Mucosa of descending colon (tissue), 3 donors: ENCODE data around the gene AGXT2. TPM values are rescaled to one million over a fixed set of nuclear protein-coding genes. Genes with fewer than 3 reads are reported as not detected.

ENCODE experiments used
- ATAC-seq: fragments of 200-7000 bp; cut with Tn5 transposase; one replicate; pipeline ENCODE4 v1.9.1; 2020; ENCODE audit warnings: mild to moderate bottlenecking, moderate library complexity
- DNase-seq, 3 donors: peaks; one replicate each; pipeline ENCODE4 v3.0.0-alpha.2; 2020
- H3K36me3 ChIP-seq: fragments of 200-600 bp; one replicate; pipeline ENCODE4 v1.8.0; 2021; ENCODE audit warnings: low read depth, mild to moderate bottlenecking
- H3K4me1 ChIP-seq: fragments of 200-600 bp; one replicate; pipeline ENCODE4 v1.8.0; 2021; ENCODE audit warnings: low read depth, mild to moderate bottlenecking
- H3K4me3 ChIP-seq: fragments of 200-600 bp; one replicate; pipeline ENCODE4 v1.8.0; 2021; ENCODE audit warnings: mild to moderate bottlenecking
- H3K9me3 ChIP-seq: fragments of 200-600 bp; one replicate; pipeline ENCODE4 v1.8.0; 2021; ENCODE audit warnings: mild to moderate bottlenecking
- intact Hi-C, 2 donors: fragments of 100-400 bp; cut with DNase I in 1 of 2; cut with micrococcal nuclease in 1 of 2; formaldehyde crosslinking; loops; one replicate each; pipeline versions ENCODE4 v1.11.0 to v1.11.1; 2022; cut with DNase I, micrococcal nuclease
- total RNA-seq, 3 donors: library from RNA; stranded (reverse); fragmentation: NEBNext Ultra II Directional in 2 of 3; extraction: Animal tissue kit (Norgen Biotek cat#: 25700) in 2 of 3; gene quantifications; one replicate each; pipeline versions ENCODE4 v1.2.1 to v1.2.4, GENCODE V29; 2021 to 2023
- TF ChIP-seq, protein P1 (sequence below): fragments of 200-600 bp; IDR thresholded peaks from one replicate; pipeline ENCODE4 v1.8.0; 2022; ENCODE audit warnings: antibody characterized with exemption, mild to moderate bottlenecking
- donor health status: DM: no; HTN: no; CAD: no; lungs with moderate emphysema.
- donor health status: DM: no; HTN: no; CAD: no.
- donor health status: DM: no; HTN: yes; CAD: no.

Gene AGXT2
- total RNA-seq, 3 donors from 2014 or later, result not detected

DNA sequence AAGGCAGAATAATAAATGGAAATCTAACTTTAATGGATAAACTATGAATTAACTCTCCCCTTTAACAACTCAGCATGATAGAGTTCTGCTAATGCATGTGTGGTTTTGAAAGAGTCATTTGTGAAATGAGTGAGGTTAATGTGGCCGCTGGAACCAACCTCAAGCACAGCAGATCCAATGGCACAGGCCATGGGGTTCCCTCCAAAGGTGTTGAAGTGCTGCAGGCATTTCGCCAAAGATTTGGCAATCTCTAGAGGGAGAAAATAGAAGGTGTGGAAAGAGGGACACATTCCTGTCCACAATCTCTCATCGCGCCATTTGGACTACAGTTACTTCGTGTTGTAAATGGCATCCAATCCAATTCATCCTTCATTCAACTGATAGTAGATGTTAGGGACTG, 35.0 kb downstream of the AGXT2 start:
- no peaks in the 10 kb centered on the region for H3K9me3 ChIP-seq
- no peak overlapping the region for H3K4me3 ChIP-seq
- intact Hi-C loops, result no loop called here
- DNase-seq, result no peak
- no peaks in the 10 kb centered on the region for H3K4me1 ChIP-seq
- no peak for ATAC-seq
- no peaks in the 10 kb centered on the region for H3K36me3 ChIP-seq
- TF ChIP-seq, protein P1, sequence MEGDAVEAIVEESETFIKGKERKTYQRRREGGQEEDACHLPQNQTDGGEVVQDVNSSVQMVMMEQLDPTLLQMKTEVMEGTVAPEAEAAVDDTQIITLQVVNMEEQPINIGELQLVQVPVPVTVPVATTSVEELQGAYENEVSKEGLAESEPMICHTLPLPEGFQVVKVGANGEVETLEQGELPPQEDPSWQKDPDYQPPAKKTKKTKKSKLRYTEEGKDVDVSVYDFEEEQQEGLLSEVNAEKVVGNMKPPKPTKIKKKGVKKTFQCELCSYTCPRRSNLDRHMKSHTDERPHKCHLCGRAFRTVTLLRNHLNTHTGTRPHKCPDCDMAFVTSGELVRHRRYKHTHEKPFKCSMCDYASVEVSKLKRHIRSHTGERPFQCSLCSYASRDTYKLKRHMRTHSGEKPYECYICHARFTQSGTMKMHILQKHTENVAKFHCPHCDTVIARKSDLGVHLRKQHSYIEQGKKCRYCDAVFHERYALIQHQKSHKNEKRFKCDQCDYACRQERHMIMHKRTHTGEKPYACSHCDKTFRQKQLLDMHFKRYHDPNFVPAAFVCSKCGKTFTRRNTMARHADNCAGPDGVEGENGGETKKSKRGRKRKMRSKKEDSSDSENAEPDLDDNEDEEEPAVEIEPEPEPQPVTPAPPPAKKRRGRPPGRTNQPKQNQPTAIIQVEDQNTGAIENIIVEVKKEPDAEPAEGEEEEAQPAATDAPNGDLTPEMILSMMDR, result no peak

DNA sequence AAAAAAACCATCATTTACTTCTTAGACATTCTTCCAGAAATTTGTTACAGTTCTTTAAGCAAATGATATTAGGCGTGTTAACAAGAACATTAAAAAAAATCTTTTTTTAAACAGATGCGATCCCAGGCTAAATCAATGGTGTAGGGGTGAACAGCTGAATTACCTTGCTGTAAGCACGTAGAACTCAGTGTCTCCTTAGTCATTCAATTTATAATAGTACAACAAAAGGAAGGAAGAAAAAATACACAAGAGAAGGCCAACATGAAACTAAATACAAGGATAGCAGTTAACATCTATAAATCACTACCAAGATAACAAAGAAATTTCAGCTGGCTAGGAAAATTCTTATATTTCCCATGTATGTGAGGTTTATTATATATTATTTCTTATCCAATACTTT, 35.4 kb downstream of the AGXT2 start:
- DNase-seq, result no peak
- TF ChIP-seq, protein P1, result no peak
- H3K36me3 ChIP-seq, result no peaks in the 10 kb centered on the region
- no peak overlapping the region for H3K4me3 ChIP-seq
- H3K4me1 ChIP-seq, result no peaks in the 10 kb centered on the region
- H3K9me3 ChIP-seq, result no peaks in the 10 kb centered on the region
- intact Hi-C loops, result no loop called here
- no peak for ATAC-seq

DNA sequence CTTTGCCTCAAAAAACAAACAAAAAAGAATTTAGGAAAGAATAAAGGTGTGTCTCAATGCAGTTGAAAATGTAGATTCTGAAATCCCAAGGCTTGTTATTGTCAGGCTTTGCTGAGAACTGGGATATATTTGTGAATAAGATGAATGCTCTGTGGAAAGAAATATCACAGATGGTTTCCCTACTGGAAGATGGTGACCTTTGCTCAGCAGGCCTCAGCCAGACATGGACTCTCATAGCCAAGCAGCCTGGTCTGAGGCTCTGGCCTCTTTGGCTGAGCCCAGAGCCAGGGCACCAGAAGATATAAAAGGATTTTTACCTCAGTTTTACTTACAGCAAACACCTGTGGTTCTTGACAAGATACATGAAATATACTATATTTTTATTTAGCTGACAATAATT, 37.1 kb downstream of the AGXT2 start:
- no peaks in the 10 kb centered on the region for H3K4me1 ChIP-seq
- intact Hi-C loops, result no loop called here
- H3K9me3 ChIP-seq, result no peaks in the 10 kb centered on the region
- DNase-seq (no peak), ATAC-seq (no peak)
- TF ChIP-seq, protein P1, result no peak
- H3K36me3 ChIP-seq, result no peaks in the 10 kb centered on the region
- H3K4me3 ChIP-seq, result no peak overlapping the region

DNA sequence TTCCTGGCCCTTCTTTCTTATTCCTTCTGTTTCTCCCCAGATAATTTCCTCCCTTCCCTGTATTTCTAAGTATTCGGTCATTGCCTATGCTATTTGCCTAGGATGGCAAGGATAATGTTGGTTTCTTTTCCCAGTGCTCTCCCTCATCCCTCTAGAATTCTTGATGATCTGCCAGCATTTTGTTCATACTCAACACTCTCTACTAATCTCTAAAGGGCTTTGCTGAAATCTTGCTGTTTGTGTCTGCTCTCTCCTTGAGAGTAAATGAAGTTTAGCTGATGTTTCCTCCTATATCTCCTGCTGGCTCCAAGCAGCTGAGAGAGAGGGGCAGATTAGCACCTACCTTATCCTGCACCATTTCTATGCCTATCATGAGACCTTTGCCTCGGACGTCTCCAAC, 38.1 kb downstream of the AGXT2 start:
- Histone ChIP-seq H3K36me3 (no peaks in the 10 kb centered on the region), H3K4me3 (no peak overlapping the region), H3K9me3 (no peaks in the 10 kb centered on the region), H3K4me1 (no peaks in the 10 kb centered on the region)
- no peak for ATAC-seq
- intact Hi-C loops, result loop anchor here in 1 of 2 donors (10.0 kb wide), 1 partner anchor 535 kb away; no protein-coding TSS in a partner anchor
- TF ChIP-seq, protein P1, result no peak
- DNase-seq, result no peak

DNA sequence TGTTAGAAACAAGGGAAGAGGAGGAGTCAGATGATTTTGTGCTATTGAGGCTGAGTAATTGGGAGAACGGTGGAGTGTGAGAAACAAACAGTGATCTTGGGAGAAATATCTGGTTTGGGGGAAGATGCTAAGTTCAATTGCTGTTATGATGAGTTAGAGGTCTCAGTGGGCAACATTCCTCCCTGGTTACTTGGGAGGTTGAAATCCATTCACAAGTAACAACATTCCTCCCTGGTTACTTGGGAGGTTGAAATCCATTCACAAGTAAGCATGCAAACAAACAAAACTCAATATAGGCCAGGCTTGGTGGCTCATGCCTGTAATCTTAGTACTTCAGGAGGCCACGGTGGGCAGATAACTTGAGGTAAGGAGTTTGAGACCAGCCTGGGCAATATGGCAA, 38.7 kb downstream of the AGXT2 start:
- intact Hi-C loops, result loop anchor here in 1 of 2 donors (10.0 kb wide), 1 partner anchor 534 kb away; no protein-coding TSS in a partner anchor
- TF ChIP-seq, protein P1, result no peak
- Histone ChIP-seq H3K4me1 (no peaks in the 10 kb centered on the region), H3K4me3 (no peak overlapping the region), H3K36me3 (no peaks in the 10 kb centered on the region), H3K9me3 (no peaks in the 10 kb centered on the region)
- DNase-seq (no peak), ATAC-seq (no peak)

DNA sequence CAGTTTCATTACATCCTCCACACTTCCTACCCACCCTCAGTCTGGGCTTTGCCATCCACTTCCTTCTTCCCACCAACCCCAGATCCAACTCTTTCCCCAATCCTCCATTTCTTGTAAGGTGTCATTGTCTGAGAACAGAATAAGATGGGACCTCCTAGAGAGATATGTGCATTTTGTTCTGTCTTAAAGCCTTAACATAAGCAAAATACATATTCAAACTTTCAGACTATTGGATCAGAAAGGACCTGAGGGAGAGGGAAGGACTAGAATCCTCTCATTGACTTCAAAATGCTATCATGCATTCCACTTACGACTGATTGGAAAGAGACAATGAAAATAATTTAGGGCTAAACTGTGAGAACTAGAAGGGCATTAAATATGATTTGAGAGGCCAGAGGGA, 43.0 kb downstream of the AGXT2 start:
- intact Hi-C loops, result loop anchor here in 1 of 2 donors (10.0 kb wide), 1 partner anchor 530 kb away; no protein-coding TSS in a partner anchor
- ATAC-seq (no peak), DNase-seq (no peak)
- Histone ChIP-seq H3K4me1 (no peaks in the 10 kb centered on the region), H3K9me3 (no peaks in the 10 kb centered on the region), H3K36me3 (no peaks in the 10 kb centered on the region), H3K4me3 (no peak overlapping the region)
- TF ChIP-seq, protein P1, result no peak
